Neuronal stem cell (in vitro differentiated cells): ENCODE data around the gene LRRC14B.

Experiments used
- DNase-seq: peaks from one replicate; pipeline ENCODE4 v3.0.0-alpha.2; 2013; ENCODE audit warnings: low spot score
- H2AFZ ChIP-seq: one replicate; pipeline ENCODE4 v1.6.1; 2013; ENCODE audit warnings: mild to moderate bottlenecking, low read length, inconsistent platforms
- H2AK5ac ChIP-seq: 2 replicates; pipeline ENCODE4 v1.6.1; 2013; ENCODE audit warnings: low read depth, mild to moderate bottlenecking, inconsistent platforms, low read length, moderate library complexity, mixed read lengths
- H2BK120ac ChIP-seq: 2 replicates; pipeline ENCODE4 v1.6.1; 2013; ENCODE audit warnings: low read depth, mild to moderate bottlenecking, inconsistent platforms, low read length, moderate library complexity, mixed read lengths
- H2BK12ac ChIP-seq: one replicate; pipeline ENCODE4 v1.6.1; 2013; ENCODE audit warnings: low read length, inconsistent platforms
- H2BK15ac ChIP-seq: 2 replicates; pipeline ENCODE4 v1.6.1; 2013; ENCODE audit warnings: mild to moderate bottlenecking, low read length, inconsistent platforms, mixed read lengths
- H2BK5ac ChIP-seq: one replicate; pipeline ENCODE4 v1.6.1; 2013; ENCODE audit warnings: inconsistent platforms, mild to moderate bottlenecking, low read length, moderate library complexity
- H3K14ac ChIP-seq: one replicate; pipeline ENCODE4 v1.6.1; 2013; ENCODE audit warnings: low read length, inconsistent platforms
- H3K18ac ChIP-seq: 2 replicates; pipeline ENCODE4 v1.6.1; 2013; ENCODE audit warnings: low read length, inconsistent platforms
- H3K23ac ChIP-seq: 2 replicates; pipeline ENCODE4 v1.6.1; 2013; ENCODE audit warnings: low read depth, mild to moderate bottlenecking, mixed read lengths, low read length, inconsistent platforms; ENCODE audit not compliant: poor library complexity
- H3K27ac ChIP-seq: replicated peaks from 3 replicates; pipeline ENCODE4 v1.5.1; 2013; ENCODE audit warnings: low read length, inconsistent platforms
- H3K27me3 ChIP-seq, 3 experiments: 2 replicates each; pipeline ENCODE4 v1.6.1; 2013; ENCODE audit warnings: low read length in 3 of 3, mild to moderate bottlenecking in 2 of 3, inconsistent platforms in 1 of 3, low read depth in 1 of 3, mixed read lengths in 1 of 3, moderate library complexity in 1 of 3; ENCODE audit not compliant: control insufficient read depth in 3 of 3, insufficient read depth in 3 of 3
- H3K36me3 ChIP-seq, 2 donors: replicated peaks in 1 of 2; 2 replicates each; pipeline ENCODE4 v1.6.1; 2013; ENCODE audit warnings: low read length in 2 of 2; ENCODE audit not compliant: control insufficient read depth in 2 of 2, insufficient read depth in 2 of 2
- H3K4ac ChIP-seq: 2 replicates; pipeline ENCODE4 v1.6.1; 2013; ENCODE audit warnings: inconsistent platforms, mild to moderate bottlenecking, low read length, moderate library complexity
- H3K4me1 ChIP-seq, 2 donors: 1 replicate in 1 of 2; 2 replicates in 1 of 2; pipeline ENCODE4 v1.6.1; 2013; ENCODE audit warnings: low read length in 2 of 2, low read depth in 1 of 2; ENCODE audit not compliant: control insufficient read depth in 2 of 2, insufficient read depth in 1 of 2
- H3K4me2 ChIP-seq: one replicate; pipeline ENCODE4 v1.6.1; 2013; ENCODE audit warnings: mild to moderate bottlenecking, low read length, inconsistent platforms; ENCODE audit not compliant: insufficient read depth, poor library complexity, severe bottlenecking
- H3K4me3 ChIP-seq, 2 donors: 2 replicates each; pipeline ENCODE4 v1.5.1; 2013; ENCODE audit warnings: low read length in 2 of 2, mild to moderate bottlenecking in 2 of 2, inconsistent platforms in 1 of 2, moderate library complexity in 1 of 2
- H3K79me1 ChIP-seq: one replicate; pipeline ENCODE4 v1.6.1; 2013; ENCODE audit warnings: low read depth, mild to moderate bottlenecking, inconsistent platforms, low read length, moderate library complexity
- H3K9ac ChIP-seq: one replicate; pipeline ENCODE4 v1.6.1; 2013; ENCODE audit warnings: mild to moderate bottlenecking, low read depth, low read length, inconsistent platforms; ENCODE audit not compliant: poor library complexity
- H3K9me3 ChIP-seq, 2 donors: replicated peaks in 1 of 2; 2 replicates each; pipeline versions ENCODE3 to v1.6.1; 2013; ENCODE audit warnings: low read length in 2 of 2, mild to moderate bottlenecking in 2 of 2, inconsistent platforms in 1 of 2, low read depth in 1 of 2, mixed read lengths in 1 of 2, moderate library complexity in 1 of 2; ENCODE audit not compliant: control insufficient read depth in 2 of 2, insufficient read depth in 1 of 2
- H4K8ac ChIP-seq: one replicate; pipeline ENCODE4 v1.6.1; 2013; ENCODE audit warnings: low read depth, mild to moderate bottlenecking, inconsistent platforms, low read length, moderate library complexity
- H4K91ac ChIP-seq: one replicate; pipeline ENCODE4 v1.6.1; 2013; ENCODE audit warnings: low read length, low read depth, mild to moderate bottlenecking, inconsistent platforms; ENCODE audit not compliant: poor library complexity
- WGBS, 2 donors: extraction: QIAGEN DNeasy Blood & Tissue Kit; methylation state at CpG; one replicate each; pipeline ENCODE4 v1.1.7; 2013; ENCODE audit warnings: missing lambda C conversion rate in 2 of 2, mixed read lengths in 1 of 2; ENCODE audit not compliant: insufficient read length in 2 of 2, insufficient replicate concordance in 1 of 2; ENCODE audit errors: extremely low coverage in 2 of 2; 5-methylcytosine and 5-hydroxymethylcytosine counted together

Gene LRRC14B

DNA sequence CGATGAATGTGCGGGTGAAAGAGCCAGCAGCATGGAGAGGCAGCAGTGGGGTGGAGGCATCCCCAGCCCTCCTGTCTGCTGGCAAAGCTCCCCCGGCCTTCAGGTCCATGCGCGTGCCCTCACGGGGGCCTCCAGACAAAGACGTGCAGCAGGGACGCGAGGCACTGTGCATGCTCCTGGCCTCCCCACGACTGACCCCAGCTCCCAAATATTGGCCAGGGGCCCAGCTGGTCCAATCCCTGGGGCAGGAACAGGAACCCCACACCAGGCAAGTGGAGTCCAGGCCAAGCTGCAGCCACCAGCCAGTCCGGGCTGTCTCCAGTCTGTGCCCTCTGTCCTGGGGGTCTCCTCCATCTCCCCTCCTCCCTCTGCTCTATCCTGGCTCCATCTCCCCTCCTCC, 33.5 kb upstream of the LRRC14B start:
- Histone ChIP-seq H3K4me3 (no peak overlapping the region), H3K4me2 (no peak overlapping the region), H3K9me3 (peaks cover 0 to 3% of the 10 kb centered on the region in 2 donors), H2BK5ac (no peak overlapping the region), H2BK120ac (no peak overlapping the region), H3K18ac (no peak overlapping the region), H4K8ac (no peak overlapping the region), H3K23ac (no peak overlapping the region), H4K91ac (no peak overlapping the region), H3K79me1 (no peaks in the 10 kb centered on the region), H3K4ac (no peak overlapping the region), H2BK12ac (no peak overlapping the region), H3K4me1 (peaks cover 0 to 8% of the 10 kb centered on the region in 2 donors), H2AFZ (no peak overlapping the region), H3K9ac (peak overlapping the region; percentile 46), H2AK5ac (no peak overlapping the region), H3K27ac (no peak overlapping the region), H3K14ac (no peak overlapping the region), H3K36me3 (peaks cover 43 to 62% of the 10 kb centered on the region in 2 donors), H2BK15ac (no peak overlapping the region), H3K27me3 (no peaks in the 10 kb centered on the region)
- no CpG with 5 or more reads among the region's 11 CpGs for WGBS, 2 donors
- no peak for DNase-seq

DNA sequence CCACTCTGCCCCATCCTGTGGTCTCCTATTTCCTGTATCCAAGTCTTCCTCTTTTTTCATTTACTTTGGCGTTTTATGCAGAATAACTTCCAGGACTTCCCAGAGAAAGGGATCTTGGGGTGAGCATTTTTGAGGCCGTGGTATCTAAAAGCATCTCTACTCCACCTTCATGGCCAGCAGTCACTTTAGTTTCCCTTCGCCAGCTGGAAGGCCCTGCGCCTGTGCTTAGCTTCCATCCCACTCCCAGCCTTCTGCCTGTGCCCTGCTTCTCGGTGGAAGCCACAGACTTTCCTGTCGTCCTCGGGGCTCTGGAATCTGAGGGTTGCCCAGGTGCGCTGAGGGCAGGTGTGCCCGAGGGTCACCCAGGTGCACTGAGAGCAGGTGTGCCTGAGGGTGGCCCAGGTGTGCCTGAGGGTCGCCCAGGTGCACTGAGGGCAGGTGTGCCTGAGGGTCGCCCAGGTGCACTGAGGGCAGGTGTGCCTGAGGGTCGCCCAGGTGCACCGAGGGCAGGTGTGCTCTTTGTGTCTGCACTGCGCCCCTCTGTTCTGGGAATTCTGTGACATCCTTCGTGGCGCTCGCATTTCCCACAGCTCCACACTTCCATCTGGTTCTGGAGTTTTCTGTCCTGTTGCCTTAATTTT, 32.4 kb upstream of the LRRC14B start:
- Histone ChIP-seq H3K27me3 (no peaks in the 10 kb centered on the region), H3K4me1 (peaks cover 0 to 5% of the 10 kb centered on the region in 2 donors), H3K14ac (no peak overlapping the region), H2BK12ac (no peak overlapping the region), H3K36me3 (peaks cover 42 to 64% of the 10 kb centered on the region in 2 donors), H3K4me2 (no peak overlapping the region), H3K9ac (no peak overlapping the region), H3K4ac (no peak overlapping the region), H2AK5ac (no peak overlapping the region), H3K18ac (no peak overlapping the region), H3K9me3 (peaks cover 0 to 2% of the 10 kb centered on the region in 2 donors), H2BK120ac (no peak overlapping the region), H3K4me3 (no peak overlapping the region), H3K23ac (no peak overlapping the region), H2BK5ac (no peak overlapping the region), H3K79me1 (no peaks in the 10 kb centered on the region), H3K27ac (no peak overlapping the region), H2BK15ac (no peak overlapping the region), H4K91ac (no peak overlapping the region), H2AFZ (no peak overlapping the region), H4K8ac (no peak overlapping the region)
- no peak for DNase-seq
- no CpG with 5 or more reads among the region's 17 CpGs for whole genome bisulfite sequencing, 2 donors

DNA sequence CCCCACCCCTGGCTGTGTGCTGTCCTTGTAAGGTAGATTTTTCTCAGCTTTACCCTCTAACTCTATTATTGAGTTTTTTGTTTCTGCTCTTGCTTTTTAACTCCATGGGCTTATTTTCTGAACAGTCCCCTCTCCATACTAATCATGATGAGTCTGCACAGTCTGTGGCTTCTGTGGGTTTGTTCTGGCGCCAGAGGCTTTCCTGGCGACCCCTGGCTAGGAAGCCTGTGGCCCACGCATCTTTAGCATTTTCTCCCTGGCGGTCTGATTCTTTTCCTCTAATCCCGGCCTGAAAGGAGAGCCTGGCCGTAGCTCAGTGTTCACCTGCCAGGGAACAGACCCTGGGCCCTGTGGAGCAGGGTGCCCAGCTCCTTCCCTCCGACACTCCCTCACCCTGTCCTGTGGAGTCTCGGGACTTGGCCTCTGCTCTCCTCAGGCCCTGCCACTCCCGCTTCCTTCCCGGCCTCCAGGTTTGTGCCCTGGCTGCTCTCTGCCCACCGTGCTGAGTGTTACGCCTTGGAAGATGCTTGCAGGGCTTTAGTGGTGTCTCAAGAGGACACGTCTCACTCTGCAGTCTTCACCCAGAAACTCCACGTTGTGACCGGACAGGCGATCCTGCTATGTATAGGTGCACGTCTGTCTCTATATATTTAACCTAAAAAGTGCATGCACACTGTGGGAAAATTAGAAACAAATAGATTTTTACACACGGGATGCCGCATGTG, 31.7 kb upstream of the LRRC14B start:
- Histone ChIP-seq H3K4me3 (no peak overlapping the region), H3K27me3 (no peaks in the 10 kb centered on the region), H2AK5ac (no peak overlapping the region), H2BK12ac (no peak overlapping the region), H3K18ac (no peak overlapping the region), H2AFZ (no peak overlapping the region), H3K23ac (no peak overlapping the region), H3K79me1 (no peaks in the 10 kb centered on the region), H3K4ac (no peak overlapping the region), H3K4me2 (no peak overlapping the region), H3K14ac (no peak overlapping the region), H3K36me3 (peaks cover 37 to 66% of the 10 kb centered on the region in 2 donors), H3K4me1 (peaks cover 0 to 2% of the 10 kb centered on the region in 2 donors), H3K9ac (no peak overlapping the region), H4K91ac (no peak overlapping the region), H4K8ac (no peak overlapping the region), H2BK5ac (no peak overlapping the region), H2BK120ac (no peak overlapping the region), H2BK15ac (no peak overlapping the region), H3K9me3 (peaks cover 0 to 3% of the 10 kb centered on the region in 2 donors), H3K27ac (no peak overlapping the region)
- no CpG with 5 or more reads among the region's 19 CpGs for WGBS, 2 donors
- no peak for DNase-seq

DNA sequence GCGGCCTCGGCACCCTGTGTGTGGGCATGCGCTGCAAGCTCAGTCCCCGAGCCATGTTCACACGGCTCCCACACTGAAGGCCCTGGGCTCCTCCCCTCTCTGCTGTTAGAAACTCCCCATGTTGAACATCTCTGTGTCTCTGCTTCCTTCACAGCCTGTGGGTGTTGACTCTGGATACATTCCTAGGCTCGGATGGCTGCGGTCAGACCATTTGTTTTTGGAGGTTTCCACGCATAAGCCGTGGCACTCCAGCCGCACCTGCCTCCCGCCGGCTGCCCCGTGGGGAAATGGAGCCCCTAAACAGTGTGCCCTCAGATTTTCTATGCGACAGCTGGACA, 31.2 kb upstream of the LRRC14B start:
- Histone ChIP-seq H3K4me1 (no peaks in the 10 kb centered on the region), H3K9ac (no peak overlapping the region), H2BK120ac (no peak overlapping the region), H3K4me3 (no peak overlapping the region), H3K79me1 (no peaks in the 10 kb centered on the region), H3K27ac (no peak overlapping the region), H3K14ac (no peak overlapping the region), H2BK15ac (no peak overlapping the region), H2BK5ac (no peak overlapping the region), H3K9me3 (peaks cover 0 to 3% of the 10 kb centered on the region in 2 donors), H4K91ac (no peak overlapping the region), H3K36me3 (peaks cover 32 to 60% of the 10 kb centered on the region in 2 donors), H2BK12ac (no peak overlapping the region), H3K4me2 (no peak overlapping the region), H2AK5ac (no peak overlapping the region), H3K4ac (no peak overlapping the region), H3K23ac (no peak overlapping the region), H2AFZ (no peak overlapping the region), H3K27me3 (no peaks in the 10 kb centered on the region), H3K18ac (no peak overlapping the region), H4K8ac (no peak overlapping the region)
- whole genome bisulfite sequencing, 2 donors: no CpG with 5 or more reads among the region's 14 CpGs
- no peak for DNase-seq
